K562 (cell line): Measurements from ENCODE around the gene MFAP1. TPM values are rescaled to one million over a fixed set of nuclear protein-coding genes. Genes with fewer than 3 reads are reported as not detected.

Experiments
- ATAC-seq: fragments of 200-7000 bp; cut with Tn5 transposase; 3 replicates; pipeline ENCODE4 v1.9.1; 2020; ENCODE audit warnings: moderate library complexity
- BruUV-seq: library from RNA; stranded (reverse); fragments of 400-500 nt; replicated peaks from 2 replicates; lab custom pipeline; 2021; lab: Mats Ljungman, UMichigan
- CTCF ChIA-PET: fragments of 300-600 bp; formaldehyde crosslinking; extraction: SDS; loops from one replicate; lab custom pipeline; 2021; ENCODE audit warnings: low intra/inter-chr PET ratio; lab: Yijun Ruan, JAX
- POLR2A ChIA-PET: fragments of 300-600, 350-650 bp; sonication (Branson Sonifier 250); formaldehyde crosslinking; extraction: SDS; loops from one replicate; lab custom pipeline; 2021; ENCODE audit warnings: antibody characterized with exemption, inconsistent platforms; lab: Yijun Ruan, JAX
- DNase-seq, 4 experiments: peaks; one replicate each; pipeline versions ENCODE4 v3.0.0 to v3.0.0-alpha.2; 2011 to 2018; ENCODE audit warnings: low spot score in 3 of 4, mixed read lengths in 3 of 4; ENCODE audit errors: extremely low read depth in 1 of 4
- FAIRE-seq: peaks from 2 replicates; lab custom pipeline; 2011; peaks lifted over from hg19 to GRCh38; lab: Jason Lieb, UNC
- H2AFZ ChIP-seq: 2 replicates; pipeline ENCODE4 v1.6.0; 2011; ENCODE audit warnings: low read depth, low read length, control low read depth, inconsistent platforms
- H3K27ac ChIP-seq: fragments of 200-600 bp; 3 replicates; pipeline ENCODE4 v1.8.0; 2011; ENCODE audit warnings: low read depth, mild to moderate bottlenecking, control low read depth, inconsistent platforms, low read length, moderate library complexity, mixed read lengths; ENCODE audit errors: extremely low read depth
- H3K27me3 ChIP-seq, 2 experiments: fragments of 300-600 bp in 1 of 2; 2 replicates in 1 of 2; 3 replicates in 1 of 2; pipeline versions ENCODE4 v1.6.0 to v1.8.0; 2011; ENCODE audit warnings: inconsistent platforms in 2 of 2, low read length in 2 of 2, mild to moderate bottlenecking in 1 of 2, mixed read lengths in 1 of 2, moderate library complexity in 1 of 2; ENCODE audit not compliant: control insufficient read depth in 2 of 2, insufficient read depth in 2 of 2
- H3K36me3 ChIP-seq: fragments of 300-600 bp; 3 replicates; pipeline ENCODE4 v1.8.0; 2011; ENCODE audit warnings: mild to moderate bottlenecking, low read length, inconsistent platforms; ENCODE audit not compliant: control insufficient read depth, insufficient read depth
- H3K4me1 ChIP-seq, 2 experiments: fragments of 200-600 bp in 1 of 2; replicated peaks in 1 of 2; 2 replicates in 1 of 2; 3 replicates in 1 of 2; pipeline versions ENCODE4 v1.5.1 to v1.8.0; 2011; ENCODE audit warnings: inconsistent platforms in 2 of 2, low read length in 2 of 2, mild to moderate bottlenecking in 1 of 2, mixed read lengths in 1 of 2, moderate library complexity in 1 of 2; ENCODE audit not compliant: control insufficient read depth in 2 of 2, insufficient read depth in 2 of 2
- H3K4me2 ChIP-seq: 2 replicates; pipeline ENCODE4 v1.6.1; 2011; ENCODE audit warnings: low read length, control low read depth, inconsistent platforms, mixed read lengths; ENCODE audit not compliant: insufficient read depth
- H3K4me3 ChIP-seq: fragments of 200-600 bp; sonication (generic), shearing (Covaris generic); 2 replicates; pipeline ENCODE4 v1.5.1; 2016; ENCODE audit warnings: control low read depth, inconsistent platforms
- H3K79me2 ChIP-seq: fragments of 200-600 bp; 3 replicates; pipeline ENCODE4 v1.8.0; 2011; ENCODE audit warnings: low read length, inconsistent platforms; ENCODE audit not compliant: control insufficient read depth, insufficient read depth
- H3K9ac ChIP-seq, 2 experiments: 2 replicates each; pipeline versions ENCODE4 v1.6.0 to v1.6.1; 2011; ENCODE audit warnings: low read depth in 2 of 2, low read length in 2 of 2, control low read depth in 1 of 2, inconsistent platforms in 1 of 2, mild to moderate bottlenecking in 1 of 2, mixed read lengths in 1 of 2; ENCODE audit not compliant: insufficient read depth in 1 of 2
- H3K9me1 ChIP-seq: one replicate; pipeline ENCODE4 v1.6.0; 2011; ENCODE audit warnings: inconsistent platforms, mild to moderate bottlenecking, low read length, moderate library complexity; ENCODE audit not compliant: control insufficient read depth, insufficient read depth
- H3K9me3 ChIP-seq: replicated peaks from 2 replicates; pipeline ENCODE4 v1.5.1; 2011; ENCODE audit warnings: low read depth, low read length, inconsistent platforms; ENCODE audit not compliant: control insufficient read depth, insufficient read depth
- H4K20me1 ChIP-seq: replicated peaks from 2 replicates; pipeline ENCODE4 v1.6.1; 2011; ENCODE audit warnings: low read length, inconsistent platforms, mixed read lengths; ENCODE audit not compliant: control insufficient read depth, insufficient read depth
- HIVEP1 ChIP-seq: fragments of 250-450 bp; sonication (Bioruptor Pico); IDR thresholded peaks from 2 replicates; pipeline ENCODE4 v1.4.0; 2020; ENCODE audit warnings: mild to moderate bottlenecking
- MTA3 ChIP-seq: fragments of 450-650 bp; formaldehyde crosslinking; IDR thresholded peaks from 2 replicates; pipeline ENCODE4 v1.6.1; 2017; ENCODE audit warnings: mild to moderate bottlenecking, borderline replicate concordance
- NBN ChIP-seq: fragments of 450-650 bp; IDR thresholded peaks from 2 replicates; pipeline ENCODE4 v1.6.1; 2016; ENCODE audit warnings: low read depth, mild to moderate bottlenecking
- NR2C2 ChIP-seq, 2 experiments: fragments of 200-800 bp in 1 of 2; sonication (Bioruptor generic) in 1 of 2; sonication (generic) in 1 of 2; formaldehyde crosslinking in 1 of 2; IDR thresholded peaks; 2 replicates each; pipeline versions ENCODE4 v1.6.1 to v1.8.0; 2016 to 2022; ENCODE audit warnings: mild to moderate bottlenecking in 1 of 2, missing compliant biosample characterization in 1 of 2, missing genetic modification characterization in 1 of 2, missing genetic modification reagents in 1 of 2
- XRCC4 ChIP-seq: IDR thresholded peaks from one replicate; pipeline ENCODE4 v1.6.1; 2011; ENCODE audit not compliant: insufficient read depth, insufficient read length; ENCODE audit errors: extremely low read depth
- WGBS: fragments of 100-300 bp; shearing (Covaris generic); methylation state at CpG from one replicate; pipeline ENCODE4 v1.1.6; 2016; ENCODE audit warnings: low coverage, mixed read lengths; ENCODE audit not compliant: insufficient coverage; ENCODE audit errors: missing lambda C conversion rate; 5-methylcytosine and 5-hydroxymethylcytosine counted together
- in situ Hi-C: fragments of 300-500 bp; cut with MboI; formaldehyde crosslinking; loops from 4 replicates; pipeline ENCODE4 v1.15.0; 2018; ENCODE audit warnings: inconsistent platforms, mixed read lengths
- intact Hi-C: fragments of 100-400 bp; cut with micrococcal nuclease; formaldehyde crosslinking; loops from 2 replicates; pipeline ENCODE4 v1.14.2; 2022
- polyA plus RNA-seq, 8 experiments: library from polyadenylated mRNA; depleted of rRNA in 4 of 8; stranded (reverse) in 5 of 8; unstranded in 3 of 8; fragments of >200 nt; fragmentation: Nextera tagmentation in 2 of 8; fragmentation: Illumina TruSeq in 1 of 8; extraction: Ambion mirVana in 2 of 8; extraction: Trizol in 1 of 8; gene quantifications; 2 replicates each; pipeline versions ENCODE4 v1.2.1 to v1.2.3, GENCODE V29; 2011 to 2014; ENCODE audit warnings: inconsistent platforms in 1 of 8, missing spikeins in 1 of 8
- total RNA-seq, 7 experiments: library from RNA; depleted of rRNA in 6 of 7; stranded (reverse); fragments of >200 nt in 6 of 7; fragmentation: Illumina TruSeq in 2 of 7; extraction: Trizol in 2 of 7; gene quantifications; 2 replicates each; pipeline versions ENCODE4 v1.2.1 to v1.2.3, GENCODE V29; 2011 to 2021; ENCODE audit warnings: low replicate concordance in 1 of 7
- TF ChIP-seq, protein P1 (sequence below): fragments of 450-650 bp; IDR thresholded peaks from 2 replicates; pipeline ENCODE4 v1.6.1; 2016; ENCODE audit warnings: missing biosample characterization, missing genetic modification characterization
- TF ChIP-seq, protein P2 (sequence below): fragments of 250-450 bp; sonication (Bioruptor Pico); IDR thresholded peaks from 2 replicates; pipeline ENCODE4 v1.8.0; 2021; ENCODE audit warnings: moderate library complexity, mild to moderate bottlenecking, inconsistent platforms

MFAP1 gene
- total and polyA plus RNA-seq, 9 of the 15 experiments (the other 6 are each of a cell fraction or from before 2014, with no cell fraction given) = 34.9 to 64.1 (median 48.2) TPM

DNA sequence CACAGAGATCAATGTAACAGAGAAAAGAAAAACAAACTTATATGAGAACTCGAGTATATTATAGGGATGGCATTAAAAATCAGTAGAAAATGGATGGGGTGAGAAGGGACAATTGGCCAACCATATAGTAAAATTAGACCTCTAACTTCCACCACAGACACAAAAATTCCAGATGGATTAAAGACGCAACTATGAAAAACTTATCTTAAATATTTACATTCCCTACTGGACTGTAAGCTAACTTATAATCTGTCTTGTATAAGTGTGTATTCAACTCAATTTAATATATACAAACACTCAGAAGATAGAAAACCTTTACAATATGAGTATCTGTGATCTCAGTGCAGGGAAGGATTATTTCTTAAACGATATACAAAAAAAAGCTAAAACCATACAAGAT, 3.0 kb downstream of the MFAP1 start:
- ATAC-seq (no peak), DNase-seq (no peak), FAIRE-seq (no peak)
- Histone ChIP-seq H3K4me2 (peak overlapping the region; percentile 60; the same call in 1 of the 2 replicates), H4K20me1 (no peaks in the 10 kb centered on the region), H3K79me2 (peaks cover 81% of the 10 kb centered on the region), H3K27me3 (no peaks in the 10 kb centered on the region), H3K27ac (0 out of 3 replicates have a peak overlapping the region, but pooled peaks have one; percentile 29), H3K36me3 (peaks cover 37% of the 10 kb centered on the region), H3K4me1 (peaks cover 17 to 18% of the 10 kb centered on the region in 2 experiments; a peak in 4 of 5 replicates), H3K9ac (peak overlapping the region in 1 of 2 experiments; percentile 21; a peak in 2 of 4 replicates), H2AFZ (no peak overlapping the region), H3K9me1 (no peaks in the 10 kb centered on the region), H3K4me3 (peak overlapping the region; percentile 26), H3K9me3 (no peaks in the 10 kb centered on the region)
- TF ChIP-seq NBN = no peak
- no peak for TF ChIP-seq HIVEP1 (CRISPR knock-in tag)
- TF ChIP-seq, protein P1, sequence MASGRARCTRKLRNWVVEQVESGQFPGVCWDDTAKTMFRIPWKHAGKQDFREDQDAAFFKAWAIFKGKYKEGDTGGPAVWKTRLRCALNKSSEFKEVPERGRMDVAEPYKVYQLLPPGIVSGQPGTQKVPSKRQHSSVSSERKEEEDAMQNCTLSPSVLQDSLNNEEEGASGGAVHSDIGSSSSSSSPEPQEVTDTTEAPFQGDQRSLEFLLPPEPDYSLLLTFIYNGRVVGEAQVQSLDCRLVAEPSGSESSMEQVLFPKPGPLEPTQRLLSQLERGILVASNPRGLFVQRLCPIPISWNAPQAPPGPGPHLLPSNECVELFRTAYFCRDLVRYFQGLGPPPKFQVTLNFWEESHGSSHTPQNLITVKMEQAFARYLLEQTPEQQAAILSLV (tag) = no peak
- TF ChIP-seq, protein P2, sequence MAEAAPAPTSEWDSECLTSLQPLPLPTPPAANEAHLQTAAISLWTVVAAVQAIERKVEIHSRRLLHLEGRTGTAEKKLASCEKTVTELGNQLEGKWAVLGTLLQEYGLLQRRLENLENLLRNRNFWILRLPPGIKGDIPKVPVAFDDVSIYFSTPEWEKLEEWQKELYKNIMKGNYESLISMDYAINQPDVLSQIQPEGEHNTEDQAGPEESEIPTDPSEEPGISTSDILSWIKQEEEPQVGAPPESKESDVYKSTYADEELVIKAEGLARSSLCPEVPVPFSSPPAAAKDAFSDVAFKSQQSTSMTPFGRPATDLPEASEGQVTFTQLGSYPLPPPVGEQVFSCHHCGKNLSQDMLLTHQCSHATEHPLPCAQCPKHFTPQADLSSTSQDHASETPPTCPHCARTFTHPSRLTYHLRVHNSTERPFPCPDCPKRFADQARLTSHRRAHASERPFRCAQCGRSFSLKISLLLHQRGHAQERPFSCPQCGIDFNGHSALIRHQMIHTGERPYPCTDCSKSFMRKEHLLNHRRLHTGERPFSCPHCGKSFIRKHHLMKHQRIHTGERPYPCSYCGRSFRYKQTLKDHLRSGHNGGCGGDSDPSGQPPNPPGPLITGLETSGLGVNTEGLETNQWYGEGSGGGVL (CRISPR knock-in tag) = no peak
- TF ChIP-seq XRCC4 = no peak
- no peak for TF ChIP-seq MTA3
- TF ChIP-seq NR2C2 (CRISPR knock-in tag; IDR thresholded peaks at IDR 0.05) = no peak
- TF ChIP-seq NR2C2 (tag; IDR thresholded peaks at IDR 0.05) = 0 out of 2 replicates have a peak, but pooled peaks have one; percentile 23
- ChIA-PET CTCF (no interaction called here), POLR2A (interaction anchor here (0.6 to 2.0 kb wide), 4 partner anchors 9 to 27 kb away, joined by 3 to 8 read pairs (median 4); partner anchors contain the start of genes HYPK and SERINC4)
- intact Hi-C loops (no loop called here), in situ Hi-C loops (no loop called here)
- 20% methylated on average over 3 of the region's 3 CpGs for WGBS
- no TSS peak for BruUV-seq
